Activated CD4-positive, alpha-beta T cell treated with anti-CD3 and anti-CD28 coated beads, Interleukin-2, amount 10 ng/mL, durations not matched to agents 7 days and 5 days (primary cell): ENCODE measurements around the gene ANKS1B. TPM values are rescaled to one million over a fixed set of nuclear protein-coding genes. Genes with fewer than 3 reads are reported as not detected.

ENCODE experiments used
- CTCF ChIA-PET: fragments of 350-600 bp; sonication (Branson Sonifier 250); formaldehyde crosslinking; loops from one replicate; lab custom pipeline; 2021; ENCODE audit warnings: antibody characterized with exemption; lab: Charles Lee
- POLR2A ChIA-PET: fragments of 350-600 bp; sonication (Branson Sonifier 250); formaldehyde crosslinking; loops from one replicate; lab custom pipeline; 2021; ENCODE audit warnings: antibody characterized with exemption; lab: Charles Lee
- DNase-seq: peaks from one replicate; pipeline ENCODE4 v3.0.0-alpha.2; 2020
- H3K27ac Mint-ChIP-seq: one replicate; pipeline ENCODE4 v1.8.0; 2021; ENCODE audit warnings: mild to moderate bottlenecking, moderate library complexity, mixed read lengths
- H3K27me3 Mint-ChIP-seq: one replicate; pipeline ENCODE4 v1.8.0; 2021; ENCODE audit warnings: mixed read lengths
- H3K36me3 Mint-ChIP-seq: one replicate; pipeline ENCODE4 v1.8.0; 2021; ENCODE audit warnings: low read depth, mixed read lengths
- H3K4me1 Mint-ChIP-seq: one replicate; pipeline ENCODE4 v1.8.0; 2021; ENCODE audit warnings: mixed read lengths
- H3K4me3 Mint-ChIP-seq: one replicate; pipeline ENCODE4 v1.8.0; 2021; ENCODE audit warnings: mild to moderate bottlenecking, moderate library complexity, mixed read lengths
- H3K9me3 Mint-ChIP-seq: one replicate; pipeline ENCODE4 v1.8.0; 2021; ENCODE audit warnings: mixed read lengths
- total RNA-seq, 2 experiments: library from RNA; stranded (reverse); gene quantifications; one replicate each; pipeline ENCODE4 v1.2.3, GENCODE V29; 2021

ANKS1B gene
- total RNA-seq, 2 experiments from 2014 or later, result 0.17 to 0.25 TPM

DNA sequence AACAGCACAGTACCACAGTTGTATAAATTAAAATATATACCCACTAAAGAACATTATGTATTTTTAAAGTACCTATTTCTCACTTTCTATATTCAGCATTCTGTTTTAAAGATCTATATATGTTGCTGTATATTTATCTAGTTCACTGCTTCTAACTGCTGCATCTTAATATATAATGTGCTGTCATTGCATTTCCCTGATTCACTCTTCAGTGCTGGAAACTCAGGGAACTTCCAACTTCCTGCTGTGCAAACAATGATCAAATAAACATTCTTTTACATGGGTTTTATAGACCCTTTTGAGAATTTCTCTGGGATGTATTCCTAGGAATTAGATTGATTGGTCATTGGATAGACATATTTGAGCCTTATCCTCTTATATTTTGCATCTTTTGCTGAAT lies 960.5 kb downstream of the ANKS1B start:
- H3K9me3 Mint-ChIP-seq, result no peaks in the 10 kb centered on the region
- no peak overlapping the region for H3K4me3 Mint-ChIP-seq
- peaks cover 4% of the 10 kb centered on the region for H3K27me3 Mint-ChIP-seq
- H3K4me1 Mint-ChIP-seq, result no peaks in the 10 kb centered on the region
- ChIA-PET CTCF (no interaction called here), POLR2A (no interaction called here)
- DNase-seq, result no peak
- H3K36me3 Mint-ChIP-seq, result no peaks in the 10 kb centered on the region
- H3K27ac Mint-ChIP-seq, result no peak overlapping the region

GRCh38 chr12:99020871-99021270 lies 963.9 kb downstream of the ANKS1B start:
- Mint-ChIP-seq H3K4me3 (no peak overlapping the region), H3K36me3 (no peaks in the 10 kb centered on the region), H3K27me3 (peaks cover 4% of the 10 kb centered on the region), H3K27ac (no peak overlapping the region), H3K9me3 (no peaks in the 10 kb centered on the region), H3K4me1 (no peaks in the 10 kb centered on the region)
- CTCF ChIA-PET, result no interaction called here
- POLR2A ChIA-PET, result no interaction called here
- no peak for DNase-seq

GRCh38 chr12:99019798-99020197 lies 964.9 kb downstream of the ANKS1B start:
- no peaks in the 10 kb centered on the region for H3K9me3 Mint-ChIP-seq
- H3K4me3 Mint-ChIP-seq, result no peak overlapping the region
- peaks cover 4% of the 10 kb centered on the region for H3K27me3 Mint-ChIP-seq
- H3K27ac Mint-ChIP-seq, result no peak overlapping the region
- POLR2A ChIA-PET, result no interaction called here
- H3K4me1 Mint-ChIP-seq, result no peaks in the 10 kb centered on the region
- no peak for DNase-seq
- H3K36me3 Mint-ChIP-seq, result no peaks in the 10 kb centered on the region
- CTCF ChIA-PET, result no interaction called here

DNA sequence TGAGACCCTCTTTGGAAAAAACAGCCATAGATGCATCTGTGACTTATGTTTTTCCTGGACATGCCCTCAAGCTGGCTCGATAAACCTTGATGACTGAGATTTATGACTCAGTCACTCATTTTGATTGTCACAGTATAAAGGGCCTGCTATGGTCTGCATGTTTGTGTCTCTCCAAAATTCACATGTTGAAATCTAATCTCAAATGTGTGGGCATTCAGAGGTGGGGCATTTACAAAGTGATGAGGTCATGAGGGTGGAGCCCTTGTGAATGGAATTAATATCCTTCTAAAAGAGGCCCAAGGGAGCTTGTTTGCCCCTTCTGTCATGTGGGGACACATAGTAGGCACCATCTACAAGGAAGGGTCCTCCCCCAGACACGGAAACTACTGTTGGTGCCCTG lies 966.8 kb downstream of the ANKS1B start:
- no peak for DNase-seq
- Mint-ChIP-seq H3K27me3 (peaks cover 3% of the 10 kb centered on the region), H3K36me3 (no peaks in the 10 kb centered on the region), H3K4me3 (no peak overlapping the region), H3K27ac (no peak overlapping the region), H3K9me3 (no peaks in the 10 kb centered on the region), H3K4me1 (no peaks in the 10 kb centered on the region)
- POLR2A ChIA-PET, result no interaction called here
- CTCF ChIA-PET, result no interaction called here

DNA sequence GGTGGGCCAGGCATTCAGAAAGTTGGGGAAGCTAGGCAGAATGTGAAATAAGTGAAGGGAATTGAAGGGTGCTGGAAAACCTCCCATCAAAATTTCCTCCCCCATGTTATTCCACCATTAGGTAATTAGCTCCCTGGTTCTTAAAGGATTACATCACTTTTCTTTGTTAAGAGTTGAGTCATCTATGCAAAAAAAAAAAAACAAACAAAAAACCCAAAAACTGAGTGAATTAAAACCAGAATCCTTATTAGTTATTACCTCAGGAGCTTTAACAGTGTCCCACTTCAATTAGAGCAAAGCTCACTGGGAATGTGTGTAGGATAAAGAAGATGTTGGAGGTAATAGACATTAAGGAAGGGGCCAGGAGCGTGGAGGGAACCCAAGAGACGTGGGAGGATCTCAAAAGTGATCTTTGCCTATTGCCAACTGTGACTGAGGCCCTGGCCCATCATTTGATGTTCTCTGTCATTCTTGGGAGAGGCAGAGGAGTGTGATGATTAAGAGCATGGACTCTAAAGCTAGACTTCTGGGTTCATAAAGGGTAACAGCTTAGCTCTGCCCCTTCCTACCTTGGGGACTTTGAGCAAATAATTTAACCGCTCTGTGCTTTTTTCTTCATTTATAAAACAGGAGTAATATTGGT lies 975.0 kb downstream of the ANKS1B start:
- CTCF ChIA-PET, result interaction anchor here (0.7 kb wide), 1 partner anchor 100 kb away, joined by 3 read pairs; no protein-coding TSS in a partner anchor

GRCh38 chr12:99005601-99006000 lies 979.1 kb downstream of the ANKS1B start:
- ChIA-PET CTCF (no interaction called here), POLR2A (no interaction called here)
- Mint-ChIP-seq H3K27me3 (peaks cover 7% of the 10 kb centered on the region), H3K4me3 (no peak overlapping the region), H3K9me3 (no peaks in the 10 kb centered on the region), H3K27ac (no peak overlapping the region), H3K36me3 (no peaks in the 10 kb centered on the region), H3K4me1 (no peaks in the 10 kb centered on the region)
- no peak for DNase-seq

More for the DNA sequence above, 975.0 kb downstream of the ANKS1B start:
- no peak for DNase-seq
- H3K9me3 Mint-ChIP-seq, result no peaks in the 10 kb centered on the region
- peaks cover 9% of the 10 kb centered on the region for H3K27me3 Mint-ChIP-seq
- POLR2A ChIA-PET, result no interaction called here
- no peak overlapping the region for H3K27ac Mint-ChIP-seq
- no peaks in the 10 kb centered on the region for H3K36me3 Mint-ChIP-seq
- H3K4me1 Mint-ChIP-seq, result no peaks in the 10 kb centered on the region
- no peak overlapping the region for H3K4me3 Mint-ChIP-seq

- DNase-seq, result no peak
- Mint-ChIP-seq H3K36me3 (no peaks in the 10 kb centered on the region), H3K4me1 (no peaks in the 10 kb centered on the region), H3K27me3 (peaks cover 7% of the 10 kb centered on the region), H3K4me3 (no peak overlapping the region), H3K9me3 (no peaks in the 10 kb centered on the region), H3K27ac (no peak overlapping the region)
- POLR2A ChIA-PET, result no interaction called here
- CTCF ChIA-PET, result no interaction called here
Measured at GRCh38 chr12:99004799-99005466, 979.8 kb downstream of the ANKS1B start.

DNA sequence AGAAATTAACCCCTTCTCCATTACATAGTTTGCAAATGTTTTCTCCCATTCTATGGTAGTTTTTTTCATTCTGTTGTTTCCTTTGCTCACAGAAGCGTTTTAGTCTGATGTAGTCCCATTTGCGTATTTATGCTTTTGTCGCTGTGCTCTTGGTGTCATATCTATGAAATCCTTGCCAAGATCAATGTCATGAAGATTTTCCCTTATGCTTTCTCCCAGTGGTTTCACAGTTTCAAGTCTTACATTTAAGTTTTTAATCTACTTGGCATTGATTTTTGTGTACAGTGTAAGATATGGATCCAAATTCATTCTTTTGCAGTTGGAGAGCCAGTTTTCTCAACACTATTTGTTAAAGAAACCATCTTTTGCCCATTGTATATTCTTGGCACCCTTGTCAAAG lies 982.0 kb downstream of the ANKS1B start:
- H3K27ac Mint-ChIP-seq, result no peak overlapping the region
- no peaks in the 10 kb centered on the region for H3K4me1 Mint-ChIP-seq
- peaks cover 8% of the 10 kb centered on the region for H3K27me3 Mint-ChIP-seq
- H3K4me3 Mint-ChIP-seq, result no peak overlapping the region
- ChIA-PET POLR2A (no interaction called here), CTCF (no interaction called here)
- DNase-seq, result no peak
- H3K9me3 Mint-ChIP-seq, result no peaks in the 10 kb centered on the region
- no peaks in the 10 kb centered on the region for H3K36me3 Mint-ChIP-seq

GRCh38 chr12:99002156-99002555 lies 982.6 kb downstream of the ANKS1B start:
- DNase-seq, result no peak
- H3K36me3 Mint-ChIP-seq, result no peaks in the 10 kb centered on the region
- ChIA-PET POLR2A (no interaction called here), CTCF (no interaction called here)
- no peak overlapping the region for H3K27ac Mint-ChIP-seq
- peaks cover 8% of the 10 kb centered on the region for H3K27me3 Mint-ChIP-seq
- no peaks in the 10 kb centered on the region for H3K4me1 Mint-ChIP-seq
- no peak overlapping the region for H3K4me3 Mint-ChIP-seq
- H3K9me3 Mint-ChIP-seq, result no peaks in the 10 kb centered on the region

DNA sequence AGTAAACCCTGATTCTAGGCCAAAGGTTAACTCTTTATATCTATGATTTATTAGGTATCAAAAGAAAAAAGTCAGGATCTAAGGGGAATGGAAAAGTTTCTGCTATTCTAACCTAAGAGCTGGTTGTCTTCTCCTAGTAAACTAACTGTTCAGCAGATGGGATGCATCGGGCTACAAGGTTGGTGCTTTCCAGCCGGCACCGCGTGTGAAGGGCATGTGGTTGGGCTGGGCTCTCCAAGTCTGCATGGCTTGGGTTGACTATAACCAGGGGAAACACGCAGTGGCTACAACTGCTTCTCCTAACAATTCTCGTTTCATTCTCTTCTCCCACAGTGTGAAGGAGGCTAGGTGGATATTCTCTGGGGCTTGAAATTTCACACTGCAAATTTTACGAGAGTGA lies 985.2 kb downstream of the ANKS1B start:
- peaks cover 7% of the 10 kb centered on the region for H3K27me3 Mint-ChIP-seq
- no peaks in the 10 kb centered on the region for H3K36me3 Mint-ChIP-seq
- DNase-seq, result no peak
- H3K4me3 Mint-ChIP-seq, result no peak overlapping the region
- H3K27ac Mint-ChIP-seq, result no peak overlapping the region
- ChIA-PET CTCF (no interaction called here), POLR2A (no interaction called here)
- no peaks in the 10 kb centered on the region for H3K9me3 Mint-ChIP-seq
- H3K4me1 Mint-ChIP-seq, result no peaks in the 10 kb centered on the region

- Mint-ChIP-seq H3K27me3 (peaks cover 7% of the 10 kb centered on the region), H3K27ac (no peak overlapping the region), H3K4me1 (no peaks in the 10 kb centered on the region), H3K36me3 (no peaks in the 10 kb centered on the region), H3K4me3 (no peak overlapping the region), H3K9me3 (no peaks in the 10 kb centered on the region)
- POLR2A ChIA-PET, result no interaction called here
- no peak for DNase-seq
- CTCF ChIA-PET, result interaction anchor here (0.6 to 0.7 kb wide), 2 partner anchors 14 to 1030 kb away, joined by 3 read pairs; no protein-coding TSS in a partner anchor
Measured at GRCh38 chr12:98998697-98999299, 985.9 kb downstream of the ANKS1B start.

- H3K9me3 Mint-ChIP-seq, result no peaks in the 10 kb centered on the region
- peaks cover 7% of the 10 kb centered on the region for H3K27me3 Mint-ChIP-seq
- H3K4me1 Mint-ChIP-seq, result no peaks in the 10 kb centered on the region
- no peaks in the 10 kb centered on the region for H3K36me3 Mint-ChIP-seq
- CTCF ChIA-PET, result no interaction called here
- no peak overlapping the region for H3K4me3 Mint-ChIP-seq
- POLR2A ChIA-PET, result no interaction called here
- DNase-seq, result no peak
- H3K27ac Mint-ChIP-seq, result no peak overlapping the region
Measured at GRCh38 chr12:98997899-98998298, 986.8 kb downstream of the ANKS1B start.

GRCh38 chr12:98990648-98991047 lies 994.1 kb downstream of the ANKS1B start:
- Mint-ChIP-seq H3K4me3 (no peak overlapping the region), H3K9me3 (no peaks in the 10 kb centered on the region), H3K36me3 (no peaks in the 10 kb centered on the region), H3K27ac (no peak overlapping the region), H3K27me3 (peaks cover 4% of the 10 kb centered on the region), H3K4me1 (no peaks in the 10 kb centered on the region)
- ChIA-PET POLR2A (no interaction called here), CTCF (interaction anchor here (0.6 kb wide), 1 partner anchor 93 kb away, joined by 3 read pairs; no protein-coding TSS in a partner anchor)
- DNase-seq, result no peak
